IMR-90 (cell line): ENCODE measurements around the gene COL12A1. TPM values are rescaled to one million over a fixed set of nuclear protein-coding genes. Genes with fewer than 3 reads are reported as not detected.

ENCODE experiments used
- ATAC-seq: fragments of 200-7000 bp; cut with Tn5 transposase; 2 replicates; pipeline ENCODE4 v1.9.1; 2020; ENCODE audit warnings: low read depth, mild to moderate bottlenecking, moderate library complexity
- BruUV-seq: library from RNA; stranded (reverse); fragments of 400-500 nt; replicated peaks from 2 replicates; lab custom pipeline; 2021; lab: Mats Ljungman, UMichigan
- CTCF ChIA-PET: fragments of 300-600 bp; formaldehyde crosslinking; extraction: SDS; loops from one replicate; lab custom pipeline; 2021; ENCODE audit warnings: antibody characterized with exemption; lab: Yijun Ruan, JAX
- POLR2A ChIA-PET: fragments of 300-600 bp; sonication (Branson Sonifier 250); formaldehyde crosslinking; loops from one replicate; lab custom pipeline; 2022; ENCODE audit warnings: antibody characterized with exemption; ENCODE audit not compliant: unreplicated experiment; lab: Charles Lee
- DNase-seq: peaks from one replicate; pipeline ENCODE4 v3.0.0; 2013
- H2AFZ ChIP-seq: replicated peaks from 2 replicates; pipeline ENCODE3; 2013; ENCODE audit warnings: low read length, mild to moderate bottlenecking; ENCODE audit not compliant: poor library complexity
- H2AK5ac ChIP-seq: 2 replicates; pipeline ENCODE4 v1.6.1; 2013; ENCODE audit warnings: low read depth, low read length, inconsistent platforms
- H2AK9ac ChIP-seq: replicated peaks from 2 replicates; pipeline ENCODE3; 2013; ENCODE audit warnings: mild to moderate bottlenecking, low read depth, low read length, moderate library complexity; ENCODE audit not compliant: poor library complexity
- H2BK120ac ChIP-seq: 2 replicates; pipeline ENCODE4 v1.6.1; 2013; ENCODE audit warnings: low read depth, low read length, inconsistent platforms
- H2BK15ac ChIP-seq: 3 replicates; pipeline ENCODE4 v1.6.1; 2013; ENCODE audit warnings: low read depth, low read length, inconsistent platforms
- H2BK20ac ChIP-seq: 2 replicates; pipeline ENCODE4 v1.6.1; 2013; ENCODE audit warnings: low read depth, mild to moderate bottlenecking, inconsistent platforms, low read length, moderate library complexity
- H2BK5ac ChIP-seq: 2 replicates; pipeline ENCODE4 v1.6.1; 2013; ENCODE audit warnings: mild to moderate bottlenecking, low read depth, low read length, inconsistent platforms; ENCODE audit not compliant: poor library complexity, severe bottlenecking
- H3K14ac ChIP-seq: replicated peaks from 2 replicates; pipeline ENCODE4 v1.6.1; 2013; ENCODE audit warnings: low read depth, low read length, inconsistent platforms
- H3K18ac ChIP-seq: 2 replicates; pipeline ENCODE4 v1.6.1; 2013; ENCODE audit warnings: low read depth, low read length, control low read depth
- H3K23ac ChIP-seq: 2 replicates; pipeline ENCODE4 v1.6.1; 2013; ENCODE audit warnings: low read depth, low read length, inconsistent platforms
- H3K27ac ChIP-seq: 2 replicates; pipeline ENCODE4 v1.5.1; 2013; ENCODE audit warnings: mild to moderate bottlenecking, control low read depth, low read length; ENCODE audit not compliant: insufficient read depth
- H3K27me3 ChIP-seq: 2 replicates; pipeline ENCODE4 v1.6.1; 2013; ENCODE audit warnings: low read length; ENCODE audit not compliant: control insufficient read depth, insufficient read depth
- H3K36me3 ChIP-seq: 2 replicates; pipeline ENCODE4 v1.6.1; 2013; ENCODE audit warnings: low read length, mixed read lengths; ENCODE audit not compliant: control insufficient read depth, insufficient read depth
- H3K4ac ChIP-seq: 2 replicates; pipeline ENCODE4 v1.6.1; 2013; ENCODE audit warnings: low read depth, low read length, inconsistent platforms
- H3K4me1 ChIP-seq: 2 replicates; pipeline ENCODE4 v1.6.1; 2013; ENCODE audit warnings: low read length, mixed read lengths; ENCODE audit not compliant: control insufficient read depth, insufficient read depth
- H3K4me2 ChIP-seq: 2 replicates; pipeline ENCODE4 v1.6.1; 2013; ENCODE audit warnings: low read depth, mild to moderate bottlenecking, control low read depth, low read length, moderate library complexity
- H3K4me3 ChIP-seq: 2 replicates; pipeline ENCODE4 v1.5.1; 2013; ENCODE audit warnings: low read depth, mild to moderate bottlenecking, control low read depth, low read length, moderate library complexity; ENCODE audit not compliant: insufficient read depth
- H3K56ac ChIP-seq: 2 replicates; pipeline ENCODE4 v1.6.1; 2013; ENCODE audit warnings: low read length, inconsistent platforms; ENCODE audit not compliant: insufficient read depth; ENCODE audit errors: extremely low read depth
- H3K79me1 ChIP-seq, 2 experiments: 2 replicates each; pipeline ENCODE4 v1.6.1; 2013; ENCODE audit warnings: low read length in 2 of 2, inconsistent platforms in 1 of 2, low read depth in 1 of 2
- H3K9ac ChIP-seq: 2 replicates; pipeline ENCODE4 v1.6.1; 2013; ENCODE audit warnings: low read depth, low read length, control low read depth
- H3K9me1 ChIP-seq: 2 replicates; pipeline ENCODE4 v1.6.1; 2013; ENCODE audit warnings: low read length, inconsistent platforms; ENCODE audit not compliant: insufficient read depth
- H3K9me3 ChIP-seq: 2 replicates; pipeline ENCODE4 v1.6.1; 2013; ENCODE audit warnings: low read length; ENCODE audit not compliant: control insufficient read depth, insufficient read depth
- H4K20me1 ChIP-seq: 2 replicates; pipeline ENCODE4 v1.6.1; 2013; ENCODE audit warnings: low read length, inconsistent platforms; ENCODE audit not compliant: insufficient read depth
- H4K5ac ChIP-seq: 2 replicates; pipeline ENCODE4 v1.6.1; 2013; ENCODE audit warnings: mild to moderate bottlenecking, low read depth, low read length, control low read depth
- H4K8ac ChIP-seq, 2 experiments: 2 replicates each; pipeline ENCODE4 v1.6.1; 2013; ENCODE audit warnings: low read depth in 2 of 2, low read length in 2 of 2, control low read depth in 1 of 2, inconsistent platforms in 1 of 2
- H4K91ac ChIP-seq: 2 replicates; pipeline ENCODE4 v1.6.1; 2013; ENCODE audit warnings: low read depth, low read length, inconsistent platforms; ENCODE audit not compliant: insufficient read depth
- NFE2L2 ChIP-seq: fragments of 150-350 bp; IDR thresholded peaks from 2 replicates; pipeline ENCODE4 v1.6.1; 2016; ENCODE audit warnings: low read depth, mild to moderate bottlenecking, low read length
- RFX5 ChIP-seq: IDR thresholded peaks from 2 replicates; pipeline ENCODE4 v1.8.0; 2012; ENCODE audit warnings: low read depth, mild to moderate bottlenecking, low read length, moderate library complexity
- WGBS, 2 experiments: methylation state at CpG; one replicate each; pipeline versions ENCODE4 v1.1.5 to v1.1.7; 2013; ENCODE audit warnings: missing lambda C conversion rate in 2 of 2; ENCODE audit not compliant: insufficient read length in 1 of 2; ENCODE audit errors: extremely low coverage in 2 of 2; 5-methylcytosine and 5-hydroxymethylcytosine counted together
- dilution Hi-C: fragments of 300-500 bp; cut with HindIII; formaldehyde crosslinking; loops from one replicate; pipeline ENCODE4 v1.14.3; 2018; ENCODE audit warnings: low sequenced_read_pairs; ENCODE audit not compliant: unreplicated experiment
- in situ Hi-C: fragments of 300-500 bp; cut with MboI; formaldehyde crosslinking; loops from 3 replicates; pipeline ENCODE4 v1.14.3; 2019; ENCODE audit warnings: low sequenced_read_pairs, inconsistent platforms, mixed read lengths
- intact Hi-C: fragments of 100-400 bp; cut with micrococcal nuclease; formaldehyde crosslinking; loops from 2 replicates; pipeline ENCODE4 v1.10.0; 2022
- polyA plus RNA-seq, 3 experiments: library from polyadenylated mRNA; depleted of rRNA; stranded (reverse); fragments of >200 nt; gene quantifications; 2 replicates each; pipeline ENCODE4 v1.2.3, GENCODE V29; 2012; ENCODE audit warnings: low replicate concordance in 1 of 3
- total RNA-seq: library from RNA; depleted of rRNA; stranded (reverse); fragments of >200 nt; gene quantifications from 2 replicates; pipeline ENCODE4 v1.2.3, GENCODE V29; 2012
- TF ChIP-seq, protein P1 (sequence below): conservative IDR thresholded peaks from 2 replicates; pipeline ENCODE4 v1.5.1; 2012; ENCODE audit warnings: mild to moderate bottlenecking, low read depth, low read length, improper control_type of control experiment

The COL12A1 gene
- total and polyA plus RNA-seq, 2 of the 4 experiments (the other 2 are of a cell fraction): 350 to 452 TPM

DNA sequence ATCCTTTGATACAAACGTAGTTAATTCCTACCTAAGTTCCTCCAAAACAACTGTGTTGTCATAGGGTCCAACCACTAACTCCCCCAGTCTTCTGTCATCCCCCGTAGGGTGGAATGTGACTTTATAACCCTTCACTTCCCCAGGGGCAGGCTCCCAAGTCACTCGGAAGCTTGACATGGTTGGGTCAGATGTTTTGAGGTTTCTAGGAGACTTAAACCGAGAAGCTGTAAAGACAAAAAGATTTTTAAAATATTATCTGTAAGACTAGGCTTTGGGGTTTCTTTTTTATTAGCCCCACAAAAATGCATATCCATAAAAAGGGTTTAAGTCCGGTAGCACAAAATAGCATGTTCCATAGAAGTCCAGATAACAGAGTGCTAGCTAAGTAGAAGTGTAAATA lies 50.2 kb downstream of the COL12A1 start:
- Histone ChIP-seq H4K20me1 (peaks cover 24% of the 10 kb centered on the region), H2BK5ac (no peak overlapping the region), H3K56ac (no peak overlapping the region), H3K79me1 (peaks cover 28 to 60% of the 10 kb centered on the region in 2 experiments), H3K4ac (no peak overlapping the region), H3K4me3 (no peak overlapping the region), H3K23ac (peak overlapping the region; percentile 18; the same call in 1 of the 2 replicates), H3K27ac (no peak overlapping the region), H2AK5ac (no peak overlapping the region), H3K36me3 (peaks cover 39% of the 10 kb centered on the region), H3K18ac (no peak overlapping the region), H3K9me1 (peaks cover 14% of the 10 kb centered on the region), H3K9me3 (no peaks in the 10 kb centered on the region), H3K27me3 (no peaks in the 10 kb centered on the region), H2AK9ac (no peak overlapping the region), H3K9ac (no peak overlapping the region), H3K4me2 (no peak overlapping the region), H2AFZ (no peak overlapping the region), H4K91ac (no peak overlapping the region), H2BK20ac (no peak overlapping the region), H3K4me1 (peaks cover 11% of the 10 kb centered on the region; the same call in 1 of the 2 replicates), H2BK120ac (no peak overlapping the region), H2BK15ac (no peak overlapping the region), H3K14ac (no peak overlapping the region), H4K8ac (no peak overlapping the region; a peak in 1 of 4 replicates), H4K5ac (no peak overlapping the region)
- TF ChIP-seq NFE2L2 (no peak), RFX5 (no peak)
- TF ChIP-seq, protein P1, sequence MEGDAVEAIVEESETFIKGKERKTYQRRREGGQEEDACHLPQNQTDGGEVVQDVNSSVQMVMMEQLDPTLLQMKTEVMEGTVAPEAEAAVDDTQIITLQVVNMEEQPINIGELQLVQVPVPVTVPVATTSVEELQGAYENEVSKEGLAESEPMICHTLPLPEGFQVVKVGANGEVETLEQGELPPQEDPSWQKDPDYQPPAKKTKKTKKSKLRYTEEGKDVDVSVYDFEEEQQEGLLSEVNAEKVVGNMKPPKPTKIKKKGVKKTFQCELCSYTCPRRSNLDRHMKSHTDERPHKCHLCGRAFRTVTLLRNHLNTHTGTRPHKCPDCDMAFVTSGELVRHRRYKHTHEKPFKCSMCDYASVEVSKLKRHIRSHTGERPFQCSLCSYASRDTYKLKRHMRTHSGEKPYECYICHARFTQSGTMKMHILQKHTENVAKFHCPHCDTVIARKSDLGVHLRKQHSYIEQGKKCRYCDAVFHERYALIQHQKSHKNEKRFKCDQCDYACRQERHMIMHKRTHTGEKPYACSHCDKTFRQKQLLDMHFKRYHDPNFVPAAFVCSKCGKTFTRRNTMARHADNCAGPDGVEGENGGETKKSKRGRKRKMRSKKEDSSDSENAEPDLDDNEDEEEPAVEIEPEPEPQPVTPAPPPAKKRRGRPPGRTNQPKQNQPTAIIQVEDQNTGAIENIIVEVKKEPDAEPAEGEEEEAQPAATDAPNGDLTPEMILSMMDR: no peak
- ATAC-seq: no peak
- dilution Hi-C loops (no loop called here), intact Hi-C loops (no loop called here), in situ Hi-C loops (no loop called here)
- WGBS, 2 experiments: no CpG with 5 or more reads among the region's 5 CpGs
- ChIA-PET CTCF (interaction anchor here (1.2 kb wide), 1 partner anchor 44 kb away, joined by 4 read pairs; no protein-coding TSS in a partner anchor), POLR2A (no interaction called here)
- no peak for DNase-seq
- BruUV-seq: no TSS peak
